ENCODE results near the gene HES6.

Gene HES6

GRCh38 chr2:238252766-238253630, 13.2 kb upstream of the HES6 start:
- DNase-seq = no peak

- no peak for DNase-seq
Measured at GRCh38 chr2:238251986-238252385, 12.1 kb upstream of the HES6 start.

GRCh38 chr2:238251331-238251730, 11.5 kb upstream of the HES6 start:
- no peak for DNase-seq

GRCh38 chr2:238250896-238251295, 11.1 kb upstream of the HES6 start:
- no peak for DNase-seq

GRCh38 chr2:238247841-238248453, 8.1 kb upstream of the HES6 start:
- DNase-seq = no peak

GRCh38 chr2:238247002-238247822, 7.4 kb upstream of the HES6 start:
- DNase-seq = no peak

- no peak for DNase-seq
Measured at GRCh38 chr2:238244151-238244550, 4.3 kb upstream of the HES6 start.

- no peak for DNase-seq
Measured at GRCh38 chr2:238243496-238244076, 3.7 kb upstream of the HES6 start.

GRCh38 chr2:238242731-238243495, 3.1 kb upstream of the HES6 start:
- DNase-seq = peak; percentile 76

GRCh38 chr2:238241970-238242369, 2.1 kb upstream of the HES6 start:
- DNase-seq = no peak

- DNase-seq = peak; percentile 88
Measured at GRCh38 chr2:238240757-238241711, 1.2 kb upstream of the HES6 start.

GRCh38 chr2:238239543-238239862, 335 bp downstream of the HES6 start:
- DNase-seq = no peak

GRCh38 chr2:238238766-238239542, 884 bp downstream of the HES6 start:
- DNase-seq = peak; percentile 21

- peak; percentile 19 for DNase-seq
Measured at GRCh38 chr2:238238311-238238765, 1.5 kb downstream of the HES6 start.

GRCh38 chr2:238237431-238238135, 2.3 kb downstream of the HES6 start:
- DNase-seq = no peak

- DNase-seq = no peak
Measured at GRCh38 chr2:238236571-238236970, 3.3 kb downstream of the HES6 start.

GRCh38 chr2:238235856-238236255, 4.0 kb downstream of the HES6 start:
- no peak for DNase-seq

- no peak for DNase-seq
Measured at GRCh38 chr2:238235331-238235732, 4.5 kb downstream of the HES6 start.

GRCh38 chr2:238233625-238234024, 6.2 kb downstream of the HES6 start:
- no peak for DNase-seq

GRCh38 chr2:238231809-238232208, 8.0 kb downstream of the HES6 start:
- DNase-seq = no peak
